Muscle layer of colon (tissue), 2 donors: ENCODE measurements around the gene NUDT6.

Experiments
- H3K27ac ChIP-seq: one replicate; pipeline ENCODE4 v1.7.0; 2013; ENCODE audit warnings: low read depth, mild to moderate bottlenecking, low read length, moderate library complexity
- H3K27me3 ChIP-seq, 2 donors: one replicate each; pipeline ENCODE4 v1.7.0; 2013; ENCODE audit warnings: low read length in 2 of 2, mild to moderate bottlenecking in 2 of 2; ENCODE audit not compliant: insufficient read depth in 2 of 2, control insufficient read depth in 1 of 2
- H3K36me3 ChIP-seq: one replicate; pipeline ENCODE4 v1.7.0; 2013; ENCODE audit warnings: mild to moderate bottlenecking, low read length; ENCODE audit not compliant: insufficient read depth
- H3K4me1 ChIP-seq: one replicate; pipeline ENCODE4 v1.7.0; 2013; ENCODE audit warnings: mild to moderate bottlenecking, low read length; ENCODE audit not compliant: insufficient read depth
- H3K4me3 ChIP-seq, 2 donors: one replicate each; pipeline ENCODE4 v1.7.0; 2013; ENCODE audit warnings: low read length in 2 of 2, low read depth in 1 of 2, mild to moderate bottlenecking in 1 of 2, moderate library complexity in 1 of 2
- H3K9ac ChIP-seq: one replicate; pipeline ENCODE4 v1.7.0; 2013; ENCODE audit warnings: low read length
- H3K9me3 ChIP-seq: one replicate; pipeline ENCODE4 v1.7.0; 2013; ENCODE audit warnings: mild to moderate bottlenecking, low read length
- donor health status: abdominal sarcoma.
- donor health status: Adenocarcinoma of cecum.

Gene NUDT6, protein sequence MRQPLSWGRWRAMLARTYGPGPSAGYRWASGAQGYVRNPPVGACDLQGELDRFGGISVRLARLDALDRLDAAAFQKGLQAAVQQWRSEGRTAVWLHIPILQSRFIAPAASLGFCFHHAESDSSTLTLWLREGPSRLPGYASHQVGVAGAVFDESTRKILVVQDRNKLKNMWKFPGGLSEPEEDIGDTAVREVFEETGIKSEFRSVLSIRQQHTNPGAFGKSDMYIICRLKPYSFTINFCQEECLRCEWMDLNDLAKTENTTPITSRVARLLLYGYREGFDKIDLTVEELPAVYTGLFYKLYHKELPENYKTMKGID

GRCh38 chr4:122921971-122922876 is at the start of gene NUDT6:
Gene NUDT6, minus strand, starts transcription at chr4:122922597. Its CDS starts 25 bp downstream, at chr4:122922572.
- H3K27ac ChIP-seq: peak within 1 kb of the TSS; percentile 88
- H3K36me3 ChIP-seq: no peaks in the 10 kb centered on the region
- peak within 1 kb of the TSS; percentile 92 to 100 for H3K4me3 ChIP-seq
- H3K9me3 ChIP-seq: no peaks in the 10 kb centered on the region
- H3K9ac ChIP-seq: peak within 1 kb of the TSS; percentile 74
- peaks cover 17% of the 10 kb centered on the region for H3K4me1 ChIP-seq
- no peaks in the 10 kb centered on the region for H3K27me3 ChIP-seq

GRCh38 chr4:122968227-122968812 is 45.9 kb upstream of the NUDT6 start:
- H3K27me3 ChIP-seq: no peaks in the 10 kb centered on the region
- H3K9ac ChIP-seq: no peak overlapping the region
- no peaks in the 10 kb centered on the region for H3K9me3 ChIP-seq
- no peaks in the 10 kb centered on the region for H3K36me3 ChIP-seq
- H3K27ac ChIP-seq: no peak overlapping the region
- H3K4me3 ChIP-seq: no peak overlapping the region
- peaks cover 2% of the 10 kb centered on the region for H3K4me1 ChIP-seq

GRCh38 chr4:122967231-122967630 is 44.8 kb upstream of the NUDT6 start:
- Histone ChIP-seq H3K9me3 (no peaks in the 10 kb centered on the region), H3K36me3 (no peaks in the 10 kb centered on the region), H3K27me3 (no peaks in the 10 kb centered on the region), H3K9ac (no peak overlapping the region), H3K4me1 (peaks cover 10% of the 10 kb centered on the region), H3K4me3 (no peak overlapping the region), H3K27ac (no peak overlapping the region)

- Histone ChIP-seq H3K4me3 (no peak overlapping the region), H3K27ac (no peak overlapping the region), H3K9me3 (no peaks in the 10 kb centered on the region), H3K36me3 (no peaks in the 10 kb centered on the region), H3K9ac (no peak overlapping the region), H3K27me3 (no peaks in the 10 kb centered on the region), H3K4me1 (peaks cover 10% of the 10 kb centered on the region)
Measured at GRCh38 chr4:122966201-122966600, 43.8 kb upstream of the NUDT6 start.

DNA sequence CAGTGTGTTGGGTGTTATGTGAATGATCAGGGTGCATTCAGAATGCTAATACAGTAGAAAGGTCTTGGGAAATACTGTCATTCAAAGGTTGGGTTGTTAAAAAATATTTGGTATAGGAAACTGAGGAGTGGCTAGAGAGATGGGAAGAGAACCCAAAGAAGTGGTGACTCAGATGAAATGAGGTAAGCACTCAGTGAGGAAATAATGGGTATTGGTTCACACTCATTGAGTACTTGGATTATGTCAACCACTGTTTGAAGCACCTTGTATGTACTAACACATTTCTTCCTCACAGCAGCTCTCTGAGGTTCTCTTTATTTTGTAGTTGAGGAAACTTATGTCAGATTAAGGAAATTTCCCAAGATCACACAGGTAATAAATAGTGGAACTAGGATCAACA is 40.8 kb upstream of the NUDT6 start:
- Histone ChIP-seq H3K27ac (no peak overlapping the region), H3K4me3 (no peak overlapping the region), H3K36me3 (no peaks in the 10 kb centered on the region), H3K27me3 (no peaks in the 10 kb centered on the region), H3K9ac (no peak overlapping the region), H3K4me1 (peaks cover 28% of the 10 kb centered on the region), H3K9me3 (no peaks in the 10 kb centered on the region)

DNA sequence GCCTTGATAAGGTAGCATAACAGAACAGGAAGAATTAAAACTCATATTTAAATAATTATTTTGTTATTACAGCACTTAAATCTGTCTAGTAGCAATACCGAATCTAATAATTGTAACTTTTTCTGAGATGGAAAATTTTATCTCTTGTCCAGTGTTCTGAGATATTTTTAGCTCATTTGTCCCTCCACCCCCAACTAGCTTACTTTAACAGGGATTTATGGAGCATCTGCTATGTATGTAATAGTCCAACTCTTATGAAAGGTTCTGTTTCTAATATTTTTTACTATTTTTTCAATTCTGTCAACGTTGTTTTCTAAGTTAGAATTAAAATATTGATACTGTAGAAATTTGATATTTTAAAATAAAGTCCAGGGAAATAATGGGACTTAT is 38.2 kb upstream of the NUDT6 start:
- Histone ChIP-seq H3K27ac (no peak overlapping the region), H3K9ac (no peak overlapping the region), H3K4me1 (peaks cover 40% of the 10 kb centered on the region)

DNA sequence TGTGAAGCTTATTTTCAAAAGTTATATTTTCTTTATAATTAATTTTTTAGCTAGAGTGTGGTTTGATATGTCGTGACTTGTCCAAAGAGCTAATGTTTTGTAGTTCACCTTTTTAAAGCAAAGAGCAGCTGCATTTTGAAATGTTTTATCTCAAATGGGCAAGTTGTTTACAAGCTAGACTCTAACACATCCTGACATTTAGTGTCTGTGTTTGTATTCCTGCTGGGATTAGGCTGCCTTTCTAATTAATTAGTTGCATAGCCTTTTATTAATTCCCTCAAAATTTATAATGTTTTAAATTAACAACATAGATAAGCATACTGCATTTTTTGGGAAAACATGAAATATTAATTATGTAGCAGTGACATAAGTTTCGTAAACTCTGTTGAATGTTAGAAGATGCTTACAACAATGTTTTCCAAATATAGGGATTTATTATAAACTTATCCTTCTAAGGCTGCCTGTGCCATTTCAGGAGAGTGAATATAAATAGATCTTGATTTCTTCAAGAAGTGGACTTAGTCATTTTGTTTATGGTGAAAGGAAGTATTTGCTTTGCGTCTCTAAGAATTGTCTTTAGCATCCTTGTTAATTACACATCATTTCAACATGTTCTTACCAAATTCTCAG is 37.7 kb upstream of the NUDT6 start:
- Histone ChIP-seq H3K36me3 (no peaks in the 10 kb centered on the region), H3K27me3 (no peaks in the 10 kb centered on the region), H3K4me3 (no peak overlapping the region), H3K9me3 (no peaks in the 10 kb centered on the region), H3K4me1 (peaks cover 40% of the 10 kb centered on the region), H3K9ac (no peak overlapping the region), H3K27ac (no peak overlapping the region)

More for the DNA sequence above, 38.2 kb upstream of the NUDT6 start:
- H3K36me3 ChIP-seq: no peaks in the 10 kb centered on the region
- no peaks in the 10 kb centered on the region for H3K9me3 ChIP-seq
- no peak overlapping the region for H3K4me3 ChIP-seq
- H3K27me3 ChIP-seq: no peaks in the 10 kb centered on the region

- H3K9ac ChIP-seq: no peak overlapping the region
Measured at GRCh38 chr4:122959441-122959840, 37.0 kb upstream of the NUDT6 start.

DNA sequence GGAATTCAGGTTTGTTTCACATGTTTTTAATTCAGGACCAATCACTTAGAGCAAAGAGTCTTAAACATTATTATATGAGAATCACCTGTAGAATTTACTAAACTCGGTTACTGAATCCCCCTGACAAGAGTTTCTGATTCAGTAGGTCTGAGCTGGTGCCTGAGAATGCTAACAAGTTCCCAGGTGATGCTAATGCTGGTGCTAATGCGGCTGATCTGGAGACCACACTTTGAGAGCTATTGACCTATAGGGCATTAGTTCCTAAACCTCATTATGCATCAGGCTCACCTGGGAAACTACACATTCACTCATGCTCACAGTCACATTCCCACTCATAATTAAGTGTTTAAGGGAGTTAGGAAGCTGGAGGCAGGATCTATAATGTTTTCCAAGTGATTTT is 36.1 kb upstream of the NUDT6 start:
- Histone ChIP-seq H3K27ac (no peak overlapping the region), H3K4me3 (no peak overlapping the region), H3K36me3 (no peaks in the 10 kb centered on the region), H3K4me1 (peaks cover 40% of the 10 kb centered on the region), H3K9ac (no peak overlapping the region), H3K9me3 (no peaks in the 10 kb centered on the region), H3K27me3 (no peaks in the 10 kb centered on the region)

More at GRCh38 chr4:122959441-122959840, 37.0 kb upstream of the NUDT6 start:
- Histone ChIP-seq H3K36me3 (no peaks in the 10 kb centered on the region), H3K4me1 (peaks cover 40% of the 10 kb centered on the region), H3K27me3 (no peaks in the 10 kb centered on the region), H3K9me3 (no peaks in the 10 kb centered on the region), H3K4me3 (no peak overlapping the region), H3K27ac (no peak overlapping the region)

- H3K4me1 ChIP-seq: peaks cover 19% of the 10 kb centered on the region
- no peak overlapping the region for H3K4me3 ChIP-seq
- no peaks in the 10 kb centered on the region for H3K9me3 ChIP-seq
- H3K27me3 ChIP-seq: no peaks in the 10 kb centered on the region
- peaks cover 15% of the 10 kb centered on the region for H3K36me3 ChIP-seq
- H3K9ac ChIP-seq: no peak overlapping the region
- no peak overlapping the region for H3K27ac ChIP-seq
Measured at GRCh38 chr4:122953924-122954323, 31.5 kb upstream of the NUDT6 start.

- H3K9ac ChIP-seq: no peak overlapping the region
- no peak overlapping the region for H3K27ac ChIP-seq
- no peaks in the 10 kb centered on the region for H3K27me3 ChIP-seq
- peaks cover 5% of the 10 kb centered on the region for H3K4me1 ChIP-seq
- H3K9me3 ChIP-seq: no peaks in the 10 kb centered on the region
- H3K4me3 ChIP-seq: no peak overlapping the region
- peaks cover 20% of the 10 kb centered on the region for H3K36me3 ChIP-seq
Measured at GRCh38 chr4:122952028-122952427, 29.6 kb upstream of the NUDT6 start.
